Measurements from ENCODE around the gene TCFL5. TPM values are rescaled to one million over a fixed set of nuclear protein-coding genes. Genes with fewer than 3 reads are reported as not detected.

TCFL5 gene
- total and polyA plus RNA-seq, 10 of the 15 experiments (the other 5 are each of a cell fraction or from before 2014, with no cell fraction given): 0.48 to 8.1 (median 3.8) TPM

DNA sequence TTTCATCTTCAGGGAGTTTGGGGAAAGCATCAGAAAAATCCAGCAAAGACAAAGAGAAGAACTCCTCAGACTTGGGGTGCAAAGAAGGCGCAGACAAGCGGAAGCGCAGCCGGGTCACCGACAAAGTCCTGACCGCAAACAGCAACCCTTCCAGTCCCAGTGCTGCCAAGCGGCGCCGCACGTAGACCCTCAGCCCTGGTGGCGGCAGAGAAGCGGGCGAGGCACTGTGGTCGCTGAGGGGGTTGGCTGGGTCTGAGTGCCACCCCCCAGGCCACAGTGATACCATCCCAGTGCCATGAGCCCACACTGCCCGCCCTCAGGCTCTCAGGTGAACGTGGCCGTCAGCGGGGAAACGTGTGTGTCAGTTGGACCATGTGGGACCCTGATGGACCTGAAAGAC lies 62.2 kb downstream of the TCFL5 start:
- ChIA-PET RAD21 (ENCODE audit: unreplicated experiment) (no interaction called here), CTCF (no interaction called here), SMC1A (ENCODE audit: uncharacterized antibody, unreplicated experiment) (no interaction called here), POLR2A (no interaction called here)
- TSS peak; percentile 63 for BruUV-seq (replicated peaks)
- no peaks in the 10 kb centered on the region for H4K20me1 ChIP-seq (ENCODE audit: control insufficient read depth, insufficient read depth)
- intact Hi-C loops (cut with micrococcal nuclease; ENCODE audit: unreplicated experiment) (no loop called here), in situ Hi-C loops (cut with MboI) (loop anchor here (10.0 kb wide), 1 partner anchor 145 kb away; no protein-coding TSS in a partner anchor)
- no peak overlapping the region for H3K4me2 ChIP-seq (ENCODE audit: control insufficient read depth, insufficient read depth)
- TF ChIP-seq PML (IDR thresholded peaks at IDR 0.05; ENCODE audit: low read length): no peak
- no peak for TF ChIP-seq KLF5 (IDR thresholded peaks at IDR 0.05; ENCODE audit: partially characterized antibody)
- no peak for TF ChIP-seq EGR1 (IDR thresholded peaks at IDR 0.05; ENCODE audit: borderline replicate concordance in 1 of 2, low read depth in 2 of 2, low read length in 2 of 2)
- TF ChIP-seq HDAC2 (IDR thresholded peaks at IDR 0.05): no peak
- no peak for TF ChIP-seq TAF1 (IDR thresholded peaks at IDR 0.05; ENCODE audit: borderline replicate concordance, low read depth, low read length)
- TF ChIP-seq DPF2 (IDR thresholded peaks at IDR 0.05): no peak
- TF ChIP-seq BMI1 (IDR thresholded peaks at IDR 0.05; ENCODE audit: borderline replicate concordance): no peak
- TF ChIP-seq CHD1 (IDR thresholded peaks at IDR 0.05; ENCODE audit: low read depth, low read length): no peak
- no peaks in the 10 kb centered on the region for H3K9me3 ChIP-seq (replicated peaks; ENCODE audit: control insufficient read depth, insufficient read depth, low read length)
- H3K27me3 ChIP-seq (replicated peaks in 1 of 2; ENCODE audit: control insufficient read depth in 2 of 2, insufficient read depth in 2 of 2, low read length in 1 of 2): no peaks in the 10 kb centered on the region
- 98% methylated on average over 19 of the region's 19 CpGs for WGBS (ENCODE audit: insufficient coverage, insufficient replicate concordance, low lambda C conversion rate, missing lambda C conversion rate)
- no peak overlapping the region for H2AFZ ChIP-seq (ENCODE audit: control insufficient read depth, low read depth, low read length)
- H3K4me3 ChIP-seq: no peak overlapping the region
- DNase-seq (ENCODE audit: low read depth, low spot score) (no peak), ATAC-seq (no peak), FAIRE-seq (no peak)
- no peak overlapping the region for H3K27ac ChIP-seq (ENCODE audit: control insufficient read depth, insufficient read depth)
- H3K9ac ChIP-seq (ENCODE audit: control insufficient read depth, insufficient read depth, low read length): no peak overlapping the region
- peaks cover 7% of the 10 kb centered on the region for H3K79me2 ChIP-seq (ENCODE audit: control insufficient read depth, insufficient read depth, low read length)
- peaks cover 10% of the 10 kb centered on the region for H3K4me1 ChIP-seq (ENCODE audit: control insufficient read depth, insufficient read depth, low read length)
- peaks cover 5 to 11% of the 10 kb centered on the region in 2 experiments for H3K36me3 ChIP-seq (ENCODE audit: control insufficient read depth in 2 of 2, insufficient read depth in 2 of 2, low read length in 1 of 2)

DNA sequence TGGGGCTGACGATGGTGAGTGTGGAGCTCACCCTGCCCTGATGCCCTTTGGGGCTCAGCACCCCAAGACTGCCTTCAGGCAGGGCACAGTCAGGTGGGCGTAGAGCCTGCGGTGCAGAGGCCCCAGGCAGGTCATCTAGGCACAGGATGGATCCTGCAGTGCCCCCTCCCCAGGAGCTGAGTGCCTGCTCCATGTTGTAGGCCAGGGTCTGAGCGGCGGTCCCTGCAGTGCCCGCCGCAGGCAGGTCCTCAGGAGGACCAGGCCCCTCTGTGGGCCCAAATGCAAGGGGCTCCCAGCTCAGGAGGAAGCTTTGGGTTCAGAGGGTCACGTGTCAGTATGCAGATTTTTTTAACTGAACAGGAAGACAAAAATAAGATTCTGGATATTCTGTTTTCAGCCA lies 62.6 kb downstream of the TCFL5 start:
- ChIA-PET POLR2A (no interaction called here), CTCF (no interaction called here), RAD21 (ENCODE audit: unreplicated experiment) (no interaction called here), SMC1A (ENCODE audit: uncharacterized antibody, unreplicated experiment) (no interaction called here)
- Histone ChIP-seq H4K20me1 (ENCODE audit: control insufficient read depth, insufficient read depth) (no peaks in the 10 kb centered on the region), H3K9me3 (replicated peaks; ENCODE audit: control insufficient read depth, insufficient read depth, low read length) (no peaks in the 10 kb centered on the region), H2AFZ (ENCODE audit: control insufficient read depth, low read depth, low read length) (no peak overlapping the region), H3K4me2 (ENCODE audit: control insufficient read depth, insufficient read depth) (no peak overlapping the region), H3K27ac (ENCODE audit: control insufficient read depth, insufficient read depth) (no peak overlapping the region), H3K27me3 (replicated peaks in 1 of 2; ENCODE audit: control insufficient read depth in 2 of 2, insufficient read depth in 2 of 2, low read length in 1 of 2) (no peaks in the 10 kb centered on the region), H3K4me3 (no peak overlapping the region), H3K36me3 (ENCODE audit: control insufficient read depth in 2 of 2, insufficient read depth in 2 of 2, low read length in 1 of 2) (peaks cover 5 to 11% of the 10 kb centered on the region in 2 experiments), H3K4me1 (ENCODE audit: control insufficient read depth, insufficient read depth, low read length) (peaks cover 7% of the 10 kb centered on the region), H3K79me2 (ENCODE audit: control insufficient read depth, insufficient read depth, low read length) (peaks cover 7% of the 10 kb centered on the region), H3K9ac (ENCODE audit: control insufficient read depth, insufficient read depth, low read length) (no peak overlapping the region)
- intact Hi-C loops (cut with micrococcal nuclease; ENCODE audit: unreplicated experiment) (no loop called here), in situ Hi-C loops (cut with MboI) (loop anchor here (10.0 kb wide), 1 partner anchor 144 kb away; no protein-coding TSS in a partner anchor)
- BruUV-seq (replicated peaks): no TSS peak
- ATAC-seq: no peak
- DNase-seq (ENCODE audit: low read depth, low spot score): no peak
- FAIRE-seq: no peak
- WGBS (ENCODE audit: insufficient coverage, insufficient replicate concordance, low lambda C conversion rate, missing lambda C conversion rate): 91% methylated on average over 8 of the region's 8 CpGs
- TF ChIP-seq KLF5 (IDR thresholded peaks at IDR 0.05; ENCODE audit: partially characterized antibody): no peak
- TF ChIP-seq, protein P1, sequence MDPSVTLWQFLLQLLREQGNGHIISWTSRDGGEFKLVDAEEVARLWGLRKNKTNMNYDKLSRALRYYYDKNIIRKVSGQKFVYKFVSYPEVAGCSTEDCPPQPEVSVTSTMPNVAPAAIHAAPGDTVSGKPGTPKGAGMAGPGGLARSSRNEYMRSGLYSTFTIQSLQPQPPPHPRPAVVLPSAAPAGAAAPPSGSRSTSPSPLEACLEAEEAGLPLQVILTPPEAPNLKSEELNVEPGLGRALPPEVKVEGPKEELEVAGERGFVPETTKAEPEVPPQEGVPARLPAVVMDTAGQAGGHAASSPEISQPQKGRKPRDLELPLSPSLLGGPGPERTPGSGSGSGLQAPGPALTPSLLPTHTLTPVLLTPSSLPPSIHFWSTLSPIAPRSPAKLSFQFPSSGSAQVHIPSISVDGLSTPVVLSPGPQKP (IDR thresholded peaks at IDR 0.05; ENCODE audit: low read depth, low read length): no peak
- no peak for TF ChIP-seq SPI1 (IDR thresholded peaks at IDR 0.05; ENCODE audit: borderline replicate concordance, insufficient read depth, low read depth, low read length)
- TF ChIP-seq IKZF2 (IDR thresholded peaks at IDR 0.05): no peak
- no peak for TF ChIP-seq BHLHE40 (IDR thresholded peaks at IDR 0.05; ENCODE audit: borderline replicate concordance in 1 of 2, low read depth in 2 of 2, low read length in 1 of 2)
- TF ChIP-seq PAX8 (IDR thresholded peaks at IDR 0.05): no peak
- no peak for TF ChIP-seq KAT2A (conservative IDR thresholded peaks at IDR 0.05; ENCODE audit: control insufficient read depth, low read depth, low read length)
- TF ChIP-seq, protein P2, sequence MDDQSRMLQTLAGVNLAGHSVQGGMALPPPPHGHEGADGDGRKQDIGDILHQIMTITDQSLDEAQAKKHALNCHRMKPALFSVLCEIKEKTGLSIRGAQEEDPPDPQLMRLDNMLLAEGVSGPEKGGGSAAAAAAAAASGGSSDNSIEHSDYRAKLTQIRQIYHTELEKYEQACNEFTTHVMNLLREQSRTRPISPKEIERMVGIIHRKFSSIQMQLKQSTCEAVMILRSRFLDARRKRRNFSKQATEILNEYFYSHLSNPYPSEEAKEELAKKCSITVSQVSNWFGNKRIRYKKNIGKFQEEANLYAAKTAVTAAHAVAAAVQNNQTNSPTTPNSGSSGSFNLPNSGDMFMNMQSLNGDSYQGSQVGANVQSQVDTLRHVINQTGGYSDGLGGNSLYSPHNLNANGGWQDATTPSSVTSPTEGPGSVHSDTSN (IDR thresholded peaks at IDR 0.05; ENCODE audit: insufficient replicate concordance, low read depth, low read length): no peak
- TF ChIP-seq ETV6 (conservative IDR thresholded peaks at IDR 0.05 in 1 of 2, IDR thresholded peaks at IDR 0.05 in 1 of 2; ENCODE audit: borderline replicate concordance in 1 of 2, low read depth in 1 of 2): no peak
- no peak for TF ChIP-seq HDGF (IDR thresholded peaks at IDR 0.05)
- TF ChIP-seq EED (IDR thresholded peaks at IDR 0.05; ENCODE audit: low read depth): no peak
